ENCODE measurements around the gene ZNF581.

The ZNF581 gene

GRCh38 chr19:55635334-55635717 lies 8.1 kb upstream of the ZNF581 start:
- DNase-seq = no peak

- DNase-seq = no peak
Observed at GRCh38 chr19:55635856-55636440, 7.5 kb upstream of the ZNF581 start.

GRCh38 chr19:55636723-55637122 lies 6.7 kb upstream of the ZNF581 start:
- DNase-seq = no peak

GRCh38 chr19:55637534-55637933 lies 5.9 kb upstream of the ZNF581 start:
- DNase-seq = no peak

GRCh38 chr19:55638864-55639359 lies 4.5 kb upstream of the ZNF581 start:
- DNase-seq = peak; percentile 88

GRCh38 chr19:55640043-55640576 lies 3.3 kb upstream of the ZNF581 start:
- DNase-seq = peak; percentile 91

- peak; percentile 86 for DNase-seq
Observed at GRCh38 chr19:55640577-55641425, 2.6 kb upstream of the ZNF581 start, which contains the start of gene ZNF580. Gene ZNF580 (plus strand): TSS chr19:55641002. CDS start chr19:55642509, 1,507 bp downstream.

GRCh38 chr19:55641426-55642152 lies 1.9 kb upstream of the ZNF581 start:
- no peak for DNase-seq

- DNase-seq = peak; percentile 76
Observed at GRCh38 chr19:55642153-55643002, 1.1 kb upstream of the ZNF581 start.

- no peak for DNase-seq
Observed at GRCh38 chr19:55643887-55644176, 383 bp downstream of the ZNF581 start.

- no peak for DNase-seq
Observed at GRCh38 chr19:55644191-55644833, 863 bp downstream of the ZNF581 start.

- DNase-seq = no peak
Observed at GRCh38 chr19:55644842-55645511, 1.5 kb downstream of the ZNF581 start.

GRCh38 chr19:55645512-55645881 lies 2.0 kb downstream of the ZNF581 start:
- DNase-seq = no peak

GRCh38 chr19:55646889-55647731 lies 3.7 kb downstream of the ZNF581 start:
- DNase-seq = no peak

GRCh38 chr19:55647732-55648584 lies 4.5 kb downstream of the ZNF581 start, which contains the start of gene CCDC106:
Gene CCDC106 (plus strand): TSS chr19:55648212. CDS start chr19:55649047, 835 bp downstream.
- peak; percentile 78 for DNase-seq

GRCh38 chr19:55648585-55649267 lies 5.3 kb downstream of the ZNF581 start:
- no peak for DNase-seq

- DNase-seq = no peak
Observed at GRCh38 chr19:55649268-55650125, 6.0 kb downstream of the ZNF581 start.

- no peak for DNase-seq
Observed at GRCh38 chr19:55650126-55650557, 6.7 kb downstream of the ZNF581 start.
